ENCODE data around the gene ABRACL. TPM values are rescaled to one million over a fixed set of nuclear protein-coding genes. Genes with fewer than 3 reads are reported as not detected.

Gene ABRACL
- total and polyA plus RNA-seq, 2 of the 8 experiments (the other 6 are each of a cell fraction or from before 2014, with no cell fraction given): 103 to 167 TPM

- TF ChIP-seq NANOG (IDR thresholded peaks at IDR 0.05; ENCODE audit: insufficient read depth, low read depth, low read length, poor library complexity, severe bottlenecking): no peak
- TF ChIP-seq YY1 (IDR thresholded peaks at IDR 0.05; ENCODE audit: low read depth, low read length): no peak
- TF ChIP-seq SUZ12 (IDR thresholded peaks at IDR 0.05; ENCODE audit: low read length): no peak
- TF ChIP-seq CREB1 (IDR thresholded peaks at IDR 0.05): no peak
These were observed 31.4 kb upstream of the ABRACL start (continued) for GRCh38 chr6:138997136-138997535.
